Naive thymus-derived CD4-positive, alpha-beta T cell (primary cell): ENCODE data around the gene RHNO1. TPM values are rescaled to one million over a fixed set of nuclear protein-coding genes. Genes with fewer than 3 reads are reported as not detected.

Experiments
- ATAC-seq: fragments of 150-1000 bp; cut with Tn5 transposase; 2 replicates; pipeline ENCODE4 v1.10.0; 2021; ENCODE audit warnings: mild to moderate bottlenecking, moderate library complexity
- CTCF ChIA-PET: fragments of 350-600 bp; sonication (Branson Sonifier 250); formaldehyde crosslinking; loops from one replicate; lab custom pipeline; 2021; ENCODE audit warnings: antibody characterized with exemption; lab: Charles Lee
- POLR2A ChIA-PET: fragments of 350-600 bp; sonication (Branson Sonifier 250); formaldehyde crosslinking; loops from one replicate; lab custom pipeline; 2021; ENCODE audit warnings: antibody characterized with exemption, inconsistent platforms; lab: Charles Lee
- DNase-seq, 9 donors: peaks; one replicate each; pipeline versions ENCODE4 v3.0.0 to v3.0.0-alpha.2; 2020 to 2022; ENCODE audit warnings: mixed read lengths in 1 of 9
- H3K27ac ChIP-seq: one replicate; pipeline ENCODE4 v1.7.0; 2013; ENCODE audit warnings: mild to moderate bottlenecking, low read depth, low read length, moderate library complexity
- H3K27me3 ChIP-seq, 2 donors: one replicate each; pipeline ENCODE4 v1.7.0; 2013; ENCODE audit warnings: low read length in 2 of 2, mild to moderate bottlenecking in 2 of 2, moderate library complexity in 2 of 2; ENCODE audit not compliant: control insufficient read depth in 2 of 2, insufficient read depth in 2 of 2
- H3K36me3 ChIP-seq, 3 experiments: 1 replicate in 2 of 3; 2 replicates in 1 of 3; pipeline ENCODE4 v1.7.0; 2013; ENCODE audit warnings: low read length in 3 of 3, mild to moderate bottlenecking in 3 of 3, moderate library complexity in 1 of 3; ENCODE audit not compliant: insufficient read depth in 3 of 3, control insufficient read depth in 2 of 3
- H3K4me1 ChIP-seq, 2 donors: one replicate each; pipeline ENCODE4 v1.7.0; 2013; ENCODE audit warnings: low read length in 2 of 2, mild to moderate bottlenecking in 2 of 2, moderate library complexity in 1 of 2; ENCODE audit not compliant: control insufficient read depth in 2 of 2, insufficient read depth in 2 of 2
- H3K4me3 ChIP-seq: 2 replicates; pipeline ENCODE4 v1.7.0; 2013; ENCODE audit warnings: mild to moderate bottlenecking, low read length
- H3K9me3 ChIP-seq, 3 experiments: 1 replicate in 2 of 3; 2 replicates in 1 of 3; pipeline ENCODE4 v1.7.0; 2013; ENCODE audit warnings: low read length in 3 of 3; ENCODE audit not compliant: control insufficient read depth in 2 of 3
- H3K27ac Mint-ChIP-seq, 9 donors: one replicate each; pipeline ENCODE4 v1.8.0; 2020 to 2022; ENCODE audit warnings: mixed read lengths in 9 of 9, mild to moderate bottlenecking in 8 of 9, moderate library complexity in 5 of 9, inconsistent platforms in 2 of 9
- H3K27me3 Mint-ChIP-seq, 5 donors: one replicate each; pipeline ENCODE4 v1.8.0; 2021 to 2022; ENCODE audit warnings: mixed read lengths in 5 of 5, mild to moderate bottlenecking in 1 of 5
- H3K36me3 Mint-ChIP-seq, 5 donors: one replicate each; pipeline ENCODE4 v1.8.0; 2020 to 2022; ENCODE audit warnings: mixed read lengths in 5 of 5, mild to moderate bottlenecking in 3 of 5, inconsistent platforms in 1 of 5
- H3K4me1 Mint-ChIP-seq, 7 donors: one replicate each; pipeline ENCODE4 v1.8.0; 2020 to 2022; ENCODE audit warnings: mixed read lengths in 7 of 7, mild to moderate bottlenecking in 3 of 7, inconsistent platforms in 1 of 7
- H3K4me3 Mint-ChIP-seq, 10 donors: one replicate each; pipeline ENCODE4 v1.8.0; 2020 to 2022; ENCODE audit warnings: mild to moderate bottlenecking in 10 of 10, mixed read lengths in 10 of 10, moderate library complexity in 6 of 10, inconsistent platforms in 2 of 10
- H3K9me3 Mint-ChIP-seq, 11 donors: one replicate each; pipeline ENCODE4 v1.8.0; 2020 to 2022; ENCODE audit warnings: mixed read lengths in 11 of 11, mild to moderate bottlenecking in 4 of 11, inconsistent platforms in 1 of 11, moderate library complexity in 1 of 11
- intact Hi-C, 2 donors: fragments of 100-400 bp; cut with micrococcal nuclease; formaldehyde crosslinking; loops; one replicate each; pipeline ENCODE4 v1.15.1; 2023
- polyA plus RNA-seq, 2 donors: library from polyadenylated mRNA; unstranded; fragments of 300-500 nt; fragmentation: Illumina TruSeq; gene quantifications; one replicate each; pipeline ENCODE4 v1.2.3, GENCODE V29; 2021
- total RNA-seq, 6 experiments: library from RNA in 5 of 6; stranded (reverse) in 5 of 6; gene quantifications; 1 replicate in 5 of 6; 2 replicates in 1 of 6; pipeline ENCODE4 v1.2.3 and lab custom pipeline; 2021 to 2026

The RHNO1 gene
- total and polyA plus RNA-seq, 7 experiments from 2014 or later, result 13.7 to 53.6 (median 29.9) TPM

DNA sequence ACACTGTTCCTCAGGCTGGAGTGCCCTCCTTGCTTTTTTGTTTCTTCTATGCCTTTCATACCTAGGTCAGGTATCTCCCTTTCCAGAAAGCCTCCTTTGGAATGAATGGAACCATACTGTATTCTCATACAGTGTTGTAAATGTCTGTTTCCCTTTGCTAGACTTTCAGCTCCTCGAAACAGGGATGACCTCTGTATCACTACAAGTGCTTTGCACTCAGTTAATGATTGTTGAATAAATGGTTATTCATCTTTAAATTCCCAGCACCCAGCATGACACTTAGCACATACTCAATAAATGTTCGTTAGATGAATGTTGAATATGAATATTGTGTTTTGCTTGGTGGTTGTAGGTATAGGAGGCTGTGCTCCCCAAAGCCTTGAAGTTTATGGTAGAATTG is 7.8 kb downstream of the RHNO1 start:
- intact Hi-C loops, result loop anchor here (1.0 kb wide), 1 partner anchor 59 kb away; no protein-coding TSS in a partner anchor
- POLR2A ChIA-PET, result interaction anchor here (0.6 kb wide), 1 partner anchor 27 kb away, joined by 3 read pairs; no protein-coding TSS in a partner anchor
- ATAC-seq, result no peak
- Histone ChIP-seq H3K27me3 (no peaks in the 10 kb centered on the region), H3K9me3 (no peaks in the 10 kb centered on the region), H3K27ac (no peak overlapping the region), H3K4me3 (no peak overlapping the region), H3K4me1 (peaks cover 0 to 3% of the 10 kb centered on the region in 2 donors), H3K36me3 (peaks cover 0 to 20% (median 0%) of the 10 kb centered on the region in 3 experiments)
- H3K4me1 Mint-ChIP-seq, result peaks cover 8 to 48% (median 24%) of the 10 kb centered on the region in 7 donors
- H3K27me3 Mint-ChIP-seq, result no peaks in the 10 kb centered on the region
- no peak overlapping the region for H3K4me3 Mint-ChIP-seq
- H3K27ac Mint-ChIP-seq, result peak overlapping the region in 5 of 9 donors; percentile 1 to 45 (median 35)
- CTCF ChIA-PET, result no interaction called here
- peaks cover 0 to 25% (median 11%) of the 10 kb centered on the region in 5 donors for H3K36me3 Mint-ChIP-seq
- H3K9me3 Mint-ChIP-seq, result no peaks in the 10 kb centered on the region
- DNase-seq, result no peak

DNA sequence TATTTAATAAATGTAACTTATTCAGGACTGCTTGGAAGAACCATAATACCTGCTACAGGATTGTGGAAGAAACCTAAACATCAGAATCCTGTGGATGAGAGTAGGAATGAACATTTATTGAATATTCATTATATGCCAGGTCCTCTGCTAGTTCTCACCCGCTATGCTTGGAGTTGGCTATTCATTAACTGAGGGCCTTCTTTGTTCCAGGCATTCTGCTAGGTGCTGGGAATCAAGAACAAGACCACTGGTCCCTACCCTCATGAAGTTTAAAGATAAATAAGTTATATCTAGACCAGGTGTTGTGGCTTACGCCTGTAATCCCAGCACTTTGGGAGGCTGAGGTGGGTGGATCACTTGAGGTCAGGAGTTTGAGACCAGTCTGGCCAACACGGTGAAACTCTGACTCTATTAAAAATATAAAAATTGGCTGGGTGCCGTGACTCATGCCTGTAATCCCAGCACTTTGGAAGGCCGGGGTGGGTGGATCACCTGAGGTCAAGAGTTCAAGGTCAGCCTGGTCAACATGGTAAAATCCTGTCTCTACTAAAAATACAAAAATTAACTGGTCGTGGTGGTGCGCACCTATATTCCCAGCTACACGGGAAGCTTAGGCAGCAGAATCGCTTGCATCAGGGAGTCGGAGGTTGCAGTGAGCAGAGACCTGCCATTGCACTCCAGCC is 9.9 kb downstream of the RHNO1 start:
- ChIA-PET POLR2A (interaction anchor here (0.8 kb wide), 1 partner anchor 11 kb away, joined by 4 read pairs; no protein-coding TSS in a partner anchor), CTCF (interaction anchor here (0.7 kb wide), 1 partner anchor 947 kb away, joined by 5 read pairs; no protein-coding TSS in a partner anchor)
- Histone ChIP-seq H3K27me3 (no peaks in the 10 kb centered on the region), H3K4me1 (peaks cover 3 to 8% of the 10 kb centered on the region in 2 donors), H3K4me3 (no peak overlapping the region), H3K9me3 (no peaks in the 10 kb centered on the region), H3K27ac (no peak overlapping the region), H3K36me3 (peaks cover 0 to 26% (median 0%) of the 10 kb centered on the region in 3 experiments)
- DNase-seq (no peak), ATAC-seq (no peak)
- H3K9me3 Mint-ChIP-seq, result peaks cover 0 to 2% (median 0%) of the 10 kb centered on the region in 11 donors
- intact Hi-C loops, result no loop called here
- H3K4me1 Mint-ChIP-seq, result peaks cover 17 to 48% (median 30%) of the 10 kb centered on the region in 7 donors
- no peak overlapping the region for H3K27ac Mint-ChIP-seq
- H3K4me3 Mint-ChIP-seq, result no peak overlapping the region
- H3K27me3 Mint-ChIP-seq, result peaks cover 0 to 2% (median 0%) of the 10 kb centered on the region in 5 donors
- H3K36me3 Mint-ChIP-seq, result peaks cover 0 to 19% (median 11%) of the 10 kb centered on the region in 5 donors

DNA sequence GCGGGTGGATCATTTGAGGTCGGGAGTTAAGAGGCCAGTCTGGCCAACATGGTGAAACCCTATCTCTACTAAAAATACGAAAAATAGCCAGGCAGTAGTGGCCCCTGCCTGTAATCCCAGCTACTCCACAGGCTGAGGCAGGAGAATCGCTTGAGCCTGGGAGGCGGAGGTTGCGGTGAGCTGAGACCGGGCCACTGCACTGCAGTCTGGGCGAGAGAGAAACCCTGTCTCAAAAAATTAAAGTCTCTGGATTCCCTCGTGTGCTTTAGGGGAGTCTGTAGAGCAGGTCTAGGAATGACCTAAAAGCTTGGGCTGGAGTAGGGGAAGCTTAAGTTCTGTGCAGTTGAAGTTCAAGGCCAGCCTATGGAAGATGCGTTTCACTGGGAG is 13.0 kb downstream of the RHNO1 start:
- Mint-ChIP-seq H3K36me3 (peaks cover 0 to 11% (median 5%) of the 10 kb centered on the region in 5 donors), H3K4me3 (peak overlapping the region; percentile 93 to 100 (median 98)), H3K27me3 (peaks cover 0 to 2% (median 0%) of the 10 kb centered on the region in 5 donors), H3K9me3 (peaks cover 0 to 2% (median 0%) of the 10 kb centered on the region in 11 donors), H3K4me1 (peaks cover 16 to 38% (median 32%) of the 10 kb centered on the region in 7 donors), H3K27ac (peak overlapping the region; percentile 81 to 97 (median 97))
- no peaks in the 10 kb centered on the region for H3K9me3 ChIP-seq
- ChIA-PET CTCF (interaction anchor here (1.9 kb wide), 1 partner anchor 12 kb away, joined by 6 read pairs; the partner anchor contains the start of genes FOXM1 and RHNO1), POLR2A (interaction anchor here (0.9 to 1.8 kb wide), 4 partner anchors 10 to 94 kb away, joined by 5 to 21 read pairs (median 8); partner anchors contain the start of genes FOXM1 and RHNO1)
- no peak for DNase-seq
- peaks cover 0 to 26% (median 0%) of the 10 kb centered on the region in 3 experiments for H3K36me3 ChIP-seq
- peak overlapping the region; percentile 89 for H3K27ac ChIP-seq
- intact Hi-C loops, result loop anchor here (1.0 to 5.0 kb wide), 10 partner anchors 13 to 1757 kb away; partner anchors contain the start of genes FKBP4 (in 2 of the 2), FOXM1 (in 2 of the 2), ITFG2 (in 2 of the 2) and RHNO1 (in 2 of the 2)
- H3K4me1 ChIP-seq, result peaks cover 3 to 8% of the 10 kb centered on the region in 2 donors
- ATAC-seq, result no peak
- no peaks in the 10 kb centered on the region for H3K27me3 ChIP-seq
- H3K4me3 ChIP-seq, result peak overlapping the region; percentile 96

DNA sequence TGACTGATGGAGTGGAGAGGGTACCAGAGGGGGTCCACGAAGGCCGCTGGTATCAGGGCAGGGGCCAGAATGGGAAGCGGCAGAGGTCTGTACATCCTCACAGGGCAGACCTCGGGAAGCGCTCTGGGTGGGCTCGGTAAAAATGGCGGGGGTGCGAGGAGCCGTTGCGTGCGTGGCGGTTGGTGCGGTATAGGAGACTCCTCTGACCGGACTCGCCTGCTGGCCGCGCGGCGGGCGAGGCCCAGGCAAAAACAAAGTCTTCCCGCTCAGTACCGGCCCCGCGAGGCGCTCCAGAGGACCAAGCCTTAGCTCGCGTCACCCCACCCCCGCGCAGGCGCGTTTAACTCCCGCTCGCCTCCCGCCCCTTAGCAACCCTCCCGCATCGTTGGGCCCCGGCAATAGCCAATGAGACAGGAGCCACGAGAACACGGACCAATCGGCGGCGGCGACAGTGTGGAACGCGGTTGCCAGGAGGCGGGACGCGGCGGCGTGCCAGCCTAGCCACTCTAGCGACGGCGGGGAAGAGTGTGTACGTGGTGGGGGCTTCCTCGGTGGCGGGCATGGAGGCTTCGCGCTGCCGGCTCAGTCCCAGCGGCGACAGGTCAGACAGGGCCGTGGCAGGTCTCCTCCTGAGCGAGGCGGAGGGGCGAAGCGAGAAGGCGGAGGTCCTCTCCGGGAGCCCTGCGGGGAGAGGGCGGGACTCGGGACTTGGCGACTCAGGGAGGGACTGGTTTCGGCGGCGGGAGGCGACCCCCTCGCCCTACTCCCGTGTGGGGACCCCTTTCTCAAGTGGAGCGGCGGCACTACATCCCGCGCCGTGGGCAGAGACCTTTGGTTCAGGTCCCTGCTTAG is 13.6 kb downstream of the RHNO1 start, which contains the start of gene TULP3:
TULP3 (plus strand) TSS at position 504 of the 852 bp plus-strand sequence; CDS start at position 561, 57 bp downstream.
- peaks cover 0 to 2% (median 0%) of the 10 kb centered on the region in 5 donors for H3K27me3 Mint-ChIP-seq
- Histone ChIP-seq H3K4me1 (peaks cover 3 to 8% of the 10 kb centered on the region in 2 donors), H3K36me3 (peaks cover 0 to 26% (median 0%) of the 10 kb centered on the region in 3 experiments), H3K9me3 (no peaks in the 10 kb centered on the region), H3K4me3 (peak within 1 kb of the TSS; percentile 96), H3K27me3 (no peaks in the 10 kb centered on the region), H3K27ac (peak within 1 kb of the TSS; percentile 89)
- peak within 1 kb of the TSS; percentile 81 to 97 (median 97) for H3K27ac Mint-ChIP-seq
- DNase-seq, result peak; percentile 95 to 98 (median 97)
- POLR2A ChIA-PET, result interaction anchor here (0.9 to 1.8 kb wide), 4 partner anchors 10 to 95 kb away, joined by 5 to 21 read pairs (median 8); partner anchors contain the start of genes FOXM1 and RHNO1
- intact Hi-C loops, result loop anchor here (1.0 to 5.0 kb wide), 10 partner anchors 13 to 1757 kb away; partner anchors contain the start of genes FKBP4 (in 2 of the 2), FOXM1 (in 2 of the 2), ITFG2 (in 2 of the 2) and RHNO1 (in 2 of the 2)
- peak; percentile 99 for ATAC-seq
- peaks cover 0 to 2% (median 0%) of the 10 kb centered on the region in 11 donors for H3K9me3 Mint-ChIP-seq
- H3K4me1 Mint-ChIP-seq, result peaks cover 15 to 35% (median 31%) of the 10 kb centered on the region in 7 donors
- H3K4me3 Mint-ChIP-seq, result peak within 1 kb of the TSS; percentile 93 to 100 (median 98)
- CTCF ChIA-PET, result interaction anchor here (1.9 kb wide), 1 partner anchor 13 kb away, joined by 6 read pairs; the partner anchor contains the start of genes FOXM1 and RHNO1
- H3K36me3 Mint-ChIP-seq, result peaks cover 0 to 11% (median 4%) of the 10 kb centered on the region in 5 donors

DNA sequence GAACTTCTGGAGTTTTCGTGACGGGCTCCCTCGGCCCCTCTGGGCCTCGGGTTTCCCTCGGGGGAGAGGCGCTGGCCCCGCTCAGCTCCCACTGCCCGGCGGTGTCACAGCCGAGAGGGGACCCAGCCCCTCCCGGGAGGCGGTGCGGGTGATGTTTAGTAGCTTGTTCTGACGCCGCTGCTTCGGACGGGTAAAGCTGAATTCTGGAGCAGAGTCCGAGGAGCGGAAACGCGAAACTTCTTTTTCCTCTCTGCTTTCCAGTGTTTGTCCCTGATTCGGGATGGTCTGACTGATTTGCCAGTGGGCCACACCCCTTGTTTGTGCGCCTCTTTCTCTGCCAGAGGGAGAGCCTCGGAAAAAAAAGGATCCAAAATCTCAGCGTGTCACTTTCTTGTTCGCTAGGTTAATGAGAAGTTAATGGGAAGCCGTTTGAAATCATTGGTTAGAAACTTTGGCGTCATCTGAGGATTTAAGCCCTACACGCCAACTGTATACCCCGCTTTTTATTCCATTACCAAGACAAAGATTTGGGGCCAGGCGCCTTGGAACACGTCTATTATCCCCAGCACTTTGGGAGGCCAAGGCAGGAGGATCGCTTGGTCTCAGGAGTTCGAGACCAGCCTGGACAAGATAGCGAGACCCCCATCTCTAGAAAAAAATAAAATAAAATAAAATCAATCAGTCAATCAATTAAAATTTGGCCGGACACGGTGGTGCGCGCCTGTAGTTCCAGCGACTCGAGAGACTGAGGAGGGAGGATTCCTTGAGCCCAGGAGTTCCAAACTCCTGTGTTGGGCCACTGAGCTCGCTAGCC is 14.4 kb downstream of the RHNO1 start:
- H3K27ac Mint-ChIP-seq, result peak overlapping the region in 8 of 9 donors; percentile 62 to 97 (median 88)
- ChIA-PET CTCF (interaction anchor here (0.6 kb wide), 1 partner anchor 77 kb away, joined by 3 read pairs; no protein-coding TSS in a partner anchor), POLR2A (interaction anchor here (0.5 to 1.8 kb wide), 3 partner anchors 14 to 78 kb away, joined by 3 to 21 read pairs (median 7); partner anchors contain the start of genes FOXM1 and RHNO1)
- peak overlapping the region; percentile 89 for H3K27ac ChIP-seq
- peak overlapping the region; percentile 93 to 100 (median 98) for H3K4me3 Mint-ChIP-seq
- H3K4me3 ChIP-seq, result peak overlapping the region; percentile 96
- no peaks in the 10 kb centered on the region for H3K9me3 ChIP-seq
- peaks cover 0 to 19% (median 0%) of the 10 kb centered on the region in 3 experiments for H3K36me3 ChIP-seq
- H3K36me3 Mint-ChIP-seq, result peaks cover 0 to 6% (median 0%) of the 10 kb centered on the region in 5 donors
- intact Hi-C loops, result loop anchor here (2.0 to 5.0 kb wide), 5 partner anchors 97 to 1756 kb away; partner anchors contain the start of genes AKAP3 (in 1 of the 2), FKBP4 (in 1 of the 2), NDUFA9 (in 1 of the 2) and PARP11 (in 1 of the 2)
- ATAC-seq (peak; percentile 4), DNase-seq (peak in 1 of 9 donors; percentile 2)
- H3K4me1 ChIP-seq, result peaks cover 3 to 8% of the 10 kb centered on the region in 2 donors
- H3K9me3 Mint-ChIP-seq, result peaks cover 0 to 2% (median 0%) of the 10 kb centered on the region in 11 donors
- peaks cover 15 to 35% (median 31%) of the 10 kb centered on the region in 7 donors for H3K4me1 Mint-ChIP-seq
- peaks cover 0 to 2% (median 0%) of the 10 kb centered on the region in 5 donors for H3K27me3 Mint-ChIP-seq
- no peaks in the 10 kb centered on the region for H3K27me3 ChIP-seq
